Measurements from ENCODE around the gene SPOCD1.

The SPOCD1 gene

DNA sequence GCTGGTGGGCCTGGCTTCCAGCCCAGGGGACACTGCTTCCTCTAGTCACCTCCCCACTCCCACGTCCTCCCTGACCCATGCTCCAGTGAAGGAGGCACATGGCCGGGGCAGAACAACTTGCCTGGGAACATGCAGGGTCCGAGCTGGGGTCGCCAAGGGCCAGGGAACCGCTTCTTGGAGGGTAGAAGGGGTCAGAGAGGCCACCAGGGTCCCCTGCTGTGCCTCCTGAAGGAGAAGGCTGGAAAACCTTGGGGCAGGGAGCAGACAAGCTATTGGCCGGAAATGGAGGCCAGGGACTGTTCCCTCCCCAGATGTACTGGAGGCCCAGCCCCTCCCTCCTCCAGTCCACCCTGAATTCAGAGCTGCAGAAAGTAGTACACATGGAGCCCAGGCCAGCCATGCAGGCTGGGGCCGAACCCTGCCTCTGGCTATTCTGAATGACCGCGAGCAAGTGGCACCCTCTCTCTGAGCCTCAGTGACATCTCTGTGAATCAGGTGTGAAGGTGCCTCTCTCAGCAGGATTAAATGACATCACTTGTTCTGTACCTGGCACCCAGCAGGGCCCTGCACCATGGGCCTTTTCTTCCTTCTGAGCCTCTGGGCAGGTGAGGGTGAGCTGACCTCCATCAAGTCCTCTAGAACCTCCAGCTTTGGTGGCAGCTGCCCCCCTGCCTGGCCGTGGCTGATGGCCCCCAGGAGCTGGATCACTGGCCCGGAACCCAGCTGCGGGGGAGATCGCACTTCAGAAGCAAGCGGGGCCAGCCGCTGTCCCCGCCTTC lies 15.7 kb downstream of the SPOCD1 start:
- no peak for DNase-seq (ENCODE audit: low read depth)

GRCh38 chr1:31799196-31799894 lies 16.5 kb downstream of the SPOCD1 start:
- DNase-seq (ENCODE audit: low read depth), result no peak

- DNase-seq (ENCODE audit: low read depth), result no peak
Measured at GRCh38 chr1:31798433-31799195, 17.2 kb downstream of the SPOCD1 start.

GRCh38 chr1:31798086-31798432 lies 17.8 kb downstream of the SPOCD1 start:
- no peak for DNase-seq (ENCODE audit: low read depth)

DNA sequence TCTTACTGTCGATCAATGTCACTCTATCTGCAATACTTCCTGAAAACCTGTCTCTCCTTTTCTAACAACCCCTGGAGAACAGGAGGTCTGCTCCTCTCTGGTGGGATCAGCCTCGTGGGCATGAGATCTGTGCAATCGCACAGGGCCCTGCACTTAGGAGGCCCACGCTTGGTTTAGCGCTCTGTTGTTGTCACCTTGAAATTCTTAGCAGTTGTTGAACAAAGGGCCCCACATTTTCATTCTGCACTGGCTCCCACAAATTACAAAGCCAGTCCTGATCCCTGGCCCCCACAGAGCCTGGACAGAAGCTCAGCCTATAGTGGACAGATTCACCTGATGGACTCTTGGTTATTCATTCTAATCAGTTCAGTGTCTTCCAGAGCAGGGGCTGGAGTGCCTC lies 18.6 kb downstream of the SPOCD1 start:
- DNase-seq (ENCODE audit: low read depth), result no peak

DNA sequence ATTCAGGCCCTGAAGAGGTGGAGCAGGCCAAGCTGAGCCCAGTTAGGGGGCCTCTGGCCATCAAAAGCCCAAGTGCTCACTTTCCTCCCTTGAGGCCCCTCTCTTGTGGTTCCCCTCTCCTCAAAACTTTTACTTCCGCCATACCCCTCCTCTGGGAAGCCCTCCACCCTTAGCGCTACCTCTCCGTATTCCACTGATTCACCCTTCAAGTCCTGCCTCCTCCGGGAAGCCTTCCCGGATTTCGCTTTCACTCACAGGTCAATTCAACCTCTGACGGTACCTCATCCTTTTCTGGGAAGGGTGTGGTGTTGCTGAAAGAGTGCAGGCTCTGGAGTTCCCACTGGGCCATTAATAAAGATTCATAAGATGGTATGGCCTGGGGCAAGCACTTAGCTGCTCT lies 19.1 kb downstream of the SPOCD1 start:
- no peak for DNase-seq (ENCODE audit: low read depth)

GRCh38 chr1:31795801-31796621 lies 19.8 kb downstream of the SPOCD1 start:
- DNase-seq (ENCODE audit: low read depth), result no peak

DNA sequence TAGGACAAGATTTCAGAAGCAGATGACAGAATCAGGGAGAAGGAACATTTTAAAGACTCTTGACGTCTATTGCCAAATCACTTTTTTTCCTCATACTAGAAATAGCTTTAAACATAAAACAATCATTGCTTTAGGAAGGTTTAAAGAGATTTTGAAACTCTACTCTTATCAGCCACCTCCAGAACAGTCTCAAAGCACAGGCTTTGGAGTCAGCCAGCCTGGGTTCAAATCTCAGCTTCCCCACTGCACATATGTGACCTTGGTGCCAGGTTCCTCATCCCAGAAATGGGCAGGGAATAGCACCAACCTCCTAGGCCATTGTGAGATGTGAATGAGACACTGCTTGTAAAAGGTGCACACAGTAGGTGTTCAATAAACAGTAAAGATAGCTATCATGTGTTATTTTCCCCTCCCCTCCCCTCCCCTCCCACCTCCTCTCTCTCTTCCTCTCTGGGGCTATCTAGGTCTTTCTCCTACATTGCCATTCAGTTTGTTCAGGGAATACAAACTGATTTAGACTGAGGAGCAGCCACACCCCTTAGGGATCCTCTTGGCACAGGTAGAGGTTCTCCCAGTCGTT lies 20.6 kb downstream of the SPOCD1 start:
- no peak for DNase-seq (ENCODE audit: low read depth)

GRCh38 chr1:31793586-31794285 lies 22.1 kb downstream of the SPOCD1 start:
- DNase-seq (ENCODE audit: low read depth), result no peak

GRCh38 chr1:31793086-31793485 lies 22.7 kb downstream of the SPOCD1 start:
- no peak for DNase-seq (ENCODE audit: low read depth)

- no peak for DNase-seq (ENCODE audit: low read depth)
Measured at GRCh38 chr1:31792541-31792940, 23.3 kb downstream of the SPOCD1 start.

DNA sequence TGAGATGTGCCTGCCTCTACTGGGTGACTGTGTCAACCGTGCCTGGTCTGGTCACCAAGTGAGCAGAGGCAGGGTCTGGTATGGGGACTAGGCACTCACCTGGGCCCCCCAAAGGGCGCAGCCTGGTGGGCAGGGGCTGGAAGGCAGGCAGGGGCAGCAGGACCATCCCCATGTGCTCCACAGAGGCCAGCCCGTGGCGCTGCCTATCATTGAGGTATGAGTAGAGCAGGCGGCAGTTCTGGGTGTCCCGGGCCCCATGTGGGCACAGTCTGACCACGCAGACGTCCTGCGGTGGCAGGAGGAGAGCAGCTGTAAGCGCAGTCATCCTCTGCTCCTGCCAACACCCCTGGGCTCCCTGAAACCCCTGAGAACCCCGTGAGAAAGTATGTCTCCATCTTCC lies 23.7 kb downstream of the SPOCD1 start:
- no peak for DNase-seq (ENCODE audit: low read depth)

GRCh38 chr1:31791131-31791858 lies 24.5 kb downstream of the SPOCD1 start:
- no peak for DNase-seq (ENCODE audit: low read depth)

DNA sequence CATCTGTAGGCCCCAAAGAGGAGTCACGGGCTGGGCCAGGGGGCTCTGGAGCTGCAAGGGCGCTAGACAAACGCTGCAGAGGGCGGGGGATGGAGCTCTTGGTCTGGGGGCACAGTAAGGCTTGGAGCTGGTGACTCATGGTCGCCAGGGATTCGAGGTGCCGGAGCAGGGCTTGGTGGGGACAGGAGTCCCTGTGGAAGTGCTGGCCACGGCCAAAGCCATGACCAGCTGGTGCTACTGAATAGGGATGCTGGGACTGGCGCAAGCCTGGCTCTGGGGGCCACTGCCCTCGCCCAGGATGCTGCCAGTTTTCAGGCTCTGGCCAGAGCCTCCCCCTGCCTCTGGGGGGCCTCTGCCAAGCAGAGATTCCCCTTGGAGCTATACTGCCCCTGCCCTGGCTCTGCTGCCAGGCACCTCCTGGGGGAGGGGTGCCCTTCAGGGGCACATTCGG lies 25.2 kb downstream of the SPOCD1 start:
- no peak for DNase-seq (ENCODE audit: low read depth)

DNA sequence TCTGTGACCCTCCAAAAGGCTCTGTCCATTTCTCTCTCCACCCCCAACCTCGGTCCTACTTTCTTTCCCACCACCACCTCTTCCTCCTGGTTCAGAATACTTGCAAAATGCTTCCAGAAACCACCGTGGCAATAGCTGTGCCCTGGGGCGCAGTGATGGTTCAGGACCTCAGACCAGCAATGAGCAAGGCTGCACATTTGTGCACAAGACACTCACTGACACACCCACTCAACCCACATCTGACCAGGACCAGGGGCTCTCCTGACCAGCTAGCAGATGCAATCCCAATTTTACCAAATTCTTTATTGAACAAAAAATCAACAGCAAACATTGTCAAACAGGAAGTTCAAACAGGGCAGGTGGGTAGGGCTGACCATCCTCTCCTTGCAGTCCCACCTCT lies 25.7 kb downstream of the SPOCD1 start:
- DNase-seq (ENCODE audit: low read depth), result no peak

DNA sequence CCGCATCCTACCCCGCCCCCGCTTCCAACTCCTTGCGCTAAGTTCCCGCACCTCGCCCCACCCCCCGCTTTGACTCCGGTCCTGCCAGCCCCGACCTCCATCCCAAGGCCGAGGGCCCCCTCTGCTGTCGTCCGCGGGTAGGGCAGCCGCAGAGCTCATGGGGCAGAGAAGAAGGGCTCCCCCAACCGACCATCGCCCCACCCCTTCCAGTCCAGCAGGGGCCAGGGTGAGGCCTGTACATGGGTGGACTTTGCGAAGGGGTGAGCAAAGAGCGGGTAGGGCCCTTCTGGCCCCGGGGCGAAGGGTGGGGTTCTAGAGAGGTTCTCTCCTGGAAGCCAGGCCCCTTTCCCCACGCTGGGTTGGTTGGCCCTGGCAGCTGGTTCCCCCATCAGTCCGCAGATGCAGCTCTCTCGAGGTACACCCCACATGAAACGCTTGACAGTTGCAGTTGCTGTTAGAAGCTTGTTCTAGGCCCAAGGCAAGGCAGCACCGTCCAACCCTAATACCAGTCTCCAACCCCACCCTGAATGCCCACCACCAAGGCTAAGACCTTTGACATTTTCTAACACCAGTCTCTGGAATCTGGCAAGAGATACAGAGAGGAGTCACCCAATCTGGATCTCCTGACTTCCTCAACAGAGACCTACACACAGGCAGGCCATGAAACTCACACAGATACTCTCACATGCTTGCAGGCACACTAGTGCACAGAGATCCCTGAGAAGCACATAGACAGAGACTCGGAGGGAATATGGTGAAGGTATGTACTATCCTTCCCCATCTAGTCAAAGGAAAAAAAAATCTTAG lies 26.4 kb downstream of the SPOCD1 start:
- DNase-seq (ENCODE audit: low read depth), result peak; percentile 88

DNA sequence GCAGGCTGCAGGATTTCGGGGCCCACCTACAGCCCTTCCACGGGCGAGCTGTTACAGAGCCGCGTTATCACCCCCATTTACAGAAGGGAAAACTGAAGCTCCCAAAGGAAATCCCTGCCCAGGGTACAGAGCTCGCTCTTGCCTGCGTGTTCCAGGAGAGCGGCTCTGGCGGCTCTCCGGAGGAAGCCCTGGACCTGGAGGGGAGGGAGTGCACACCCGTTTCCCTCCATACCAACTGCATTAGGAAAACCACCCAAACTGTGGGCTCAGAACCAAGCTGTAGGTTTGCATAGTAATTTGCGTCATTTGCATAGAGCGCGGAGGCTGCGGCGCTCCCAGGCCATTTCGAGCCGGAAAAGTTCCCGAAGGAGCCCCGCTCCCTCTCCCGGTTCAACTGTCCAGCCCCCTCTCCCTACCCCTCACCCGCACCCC lies 27.0 kb downstream of the SPOCD1 start:
- no peak for DNase-seq (ENCODE audit: low read depth)

- peak; percentile 78 for DNase-seq (ENCODE audit: low read depth)
Measured at GRCh38 chr1:31788138-31788824, 27.5 kb downstream of the SPOCD1 start.

DNA sequence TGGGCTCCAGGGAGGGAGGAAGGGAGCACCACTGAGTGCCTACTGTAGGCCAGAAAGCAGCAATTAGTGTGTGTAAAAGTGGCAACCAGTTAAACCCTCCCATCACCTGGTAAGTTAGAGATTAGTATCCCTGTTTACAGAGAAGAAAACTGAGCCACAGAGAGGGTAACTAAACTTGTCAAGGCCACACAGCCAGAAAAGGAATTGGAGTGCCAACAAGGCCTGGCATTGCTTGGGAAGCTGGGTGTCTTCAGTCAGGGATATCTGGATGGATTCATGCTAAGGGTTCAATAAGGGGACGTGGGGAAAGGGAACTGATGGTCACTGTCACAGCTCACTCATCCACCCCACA lies 28.1 kb downstream of the SPOCD1 start:
- no peak for DNase-seq (ENCODE audit: low read depth)
